Ovary (tissue), 3 donors: ENCODE data around the gene LMTK3.

Experiments used
- EP300 ChIP-seq: sonication (generic); formaldehyde crosslinking; IDR thresholded peaks from one replicate; pipeline ENCODE4 v1.6.1; 2017; ENCODE audit warnings: antibody characterized with exemption
- POLR2A ChIP-seq: fragments of 450-650 bp; IDR thresholded peaks from one replicate; pipeline ENCODE4 v1.6.1; 2017; ENCODE audit warnings: antibody characterized with exemption, mild to moderate bottlenecking, moderate library complexity
- TF ChIP-seq, protein P1 (sequence below), 3 donors: fragments of 450-650 bp in 2 of 3; fragments of 200-600 bp in 1 of 3; IDR thresholded peaks; one replicate each; pipeline versions ENCODE4 v1.5.1 to v1.8.0; 2016 to 2022; ENCODE audit warnings: antibody characterized with exemption in 3 of 3, mild to moderate bottlenecking in 1 of 3
- donor health status: DM: no; HTN: no; CAD: no.

DNA sequence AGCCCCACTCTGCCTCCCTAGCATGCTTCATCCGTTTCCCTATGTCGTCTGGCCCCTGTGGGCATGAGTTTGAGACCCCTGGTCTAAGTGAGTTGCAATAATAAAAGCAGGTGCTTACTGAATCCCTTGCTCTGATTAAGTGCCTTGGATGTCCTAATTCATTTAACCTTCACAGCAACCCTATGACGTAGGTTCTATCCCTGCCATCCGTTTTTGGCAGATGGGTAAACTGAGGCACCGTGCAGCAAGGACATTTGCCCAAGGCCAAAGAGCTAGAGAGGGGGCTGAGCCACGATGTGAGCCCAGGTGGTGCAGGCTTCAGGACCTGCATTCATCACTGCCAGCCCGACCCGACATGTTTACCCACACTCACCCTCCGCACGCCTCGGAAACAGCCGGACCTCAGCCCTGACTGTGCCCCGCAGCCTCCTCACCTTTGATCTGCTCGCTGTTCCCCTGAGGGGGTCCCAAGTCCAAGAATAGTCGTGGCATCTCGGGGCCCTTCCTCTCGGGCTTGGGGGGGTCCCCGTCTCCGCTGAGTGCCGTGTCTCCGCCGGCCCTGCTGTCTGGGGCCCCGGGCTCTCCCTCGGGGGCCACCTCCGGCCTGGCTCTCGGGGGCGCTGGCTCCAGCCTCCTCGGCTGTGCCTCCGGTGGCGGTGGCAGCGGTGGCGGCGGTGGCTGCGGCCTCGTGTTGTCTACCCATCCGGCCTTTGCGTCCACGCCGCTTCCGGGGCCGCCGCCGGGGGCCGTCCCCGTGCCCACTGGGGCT lies 14.5 kb downstream of the LMTK3 start:
- TF ChIP-seq, protein P1, sequence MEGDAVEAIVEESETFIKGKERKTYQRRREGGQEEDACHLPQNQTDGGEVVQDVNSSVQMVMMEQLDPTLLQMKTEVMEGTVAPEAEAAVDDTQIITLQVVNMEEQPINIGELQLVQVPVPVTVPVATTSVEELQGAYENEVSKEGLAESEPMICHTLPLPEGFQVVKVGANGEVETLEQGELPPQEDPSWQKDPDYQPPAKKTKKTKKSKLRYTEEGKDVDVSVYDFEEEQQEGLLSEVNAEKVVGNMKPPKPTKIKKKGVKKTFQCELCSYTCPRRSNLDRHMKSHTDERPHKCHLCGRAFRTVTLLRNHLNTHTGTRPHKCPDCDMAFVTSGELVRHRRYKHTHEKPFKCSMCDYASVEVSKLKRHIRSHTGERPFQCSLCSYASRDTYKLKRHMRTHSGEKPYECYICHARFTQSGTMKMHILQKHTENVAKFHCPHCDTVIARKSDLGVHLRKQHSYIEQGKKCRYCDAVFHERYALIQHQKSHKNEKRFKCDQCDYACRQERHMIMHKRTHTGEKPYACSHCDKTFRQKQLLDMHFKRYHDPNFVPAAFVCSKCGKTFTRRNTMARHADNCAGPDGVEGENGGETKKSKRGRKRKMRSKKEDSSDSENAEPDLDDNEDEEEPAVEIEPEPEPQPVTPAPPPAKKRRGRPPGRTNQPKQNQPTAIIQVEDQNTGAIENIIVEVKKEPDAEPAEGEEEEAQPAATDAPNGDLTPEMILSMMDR (IDR thresholded peaks at IDR 0.05), result no peak
- no peak for TF ChIP-seq POLR2A
- no peak for TF ChIP-seq EP300
